RWPE2 (cell line): ENCODE results near the gene WDR64.

Experiments
- ATAC-seq: fragments of 200-7000 bp; cut with Tn5 transposase; 3 replicates; pipeline ENCODE4 v1.9.1; 2021; ENCODE audit warnings: low read depth
- DNase-seq: peaks from one replicate; pipeline ENCODE4 v3.0.0-alpha.2; 2020; ENCODE audit warnings: low spot score
- H3K27ac ChIP-seq: fragments of 450-650 bp; 2 replicates; pipeline ENCODE4 v1.5.1; 2017; ENCODE audit warnings: mild to moderate bottlenecking; ENCODE audit not compliant: poor library complexity, severe bottlenecking
- H3K27me3 ChIP-seq: fragments of 250-450 bp; sonication (Bioruptor Pico); 2 replicates; pipeline ENCODE4 v1.5.1; 2021; ENCODE audit warnings: mild to moderate bottlenecking, moderate library complexity; ENCODE audit not compliant: insufficient read depth, poor library complexity, severe bottlenecking
- H3K36me3 ChIP-seq: fragments of 250-450 bp; sonication (Bioruptor Pico); 2 replicates; pipeline ENCODE4 v1.5.1; 2020; ENCODE audit warnings: low read depth, mild to moderate bottlenecking, moderate library complexity
- H3K4me1 ChIP-seq: fragments of 250-450 bp; sonication (Bioruptor Pico); 2 replicates; pipeline ENCODE4 v1.5.1; 2021; ENCODE audit warnings: mild to moderate bottlenecking, moderate library complexity; ENCODE audit not compliant: insufficient read depth, poor library complexity, severe bottlenecking
- H3K4me3 ChIP-seq: fragments of 250-450 bp; sonication (Bioruptor Pico); 2 replicates; pipeline ENCODE4 v1.5.1; 2021; ENCODE audit warnings: mild to moderate bottlenecking, moderate library complexity; ENCODE audit not compliant: severe bottlenecking
- H3K9me3 ChIP-seq: fragments of 250-450 bp; sonication (Bioruptor Pico); 2 replicates; pipeline ENCODE4 v1.5.1; 2021; ENCODE audit warnings: mild to moderate bottlenecking, moderate library complexity; ENCODE audit not compliant: severe bottlenecking
- CTCF ChIP-seq: fragments of 450-650 bp; IDR thresholded peaks from one replicate; pipeline ENCODE4 v1.5.1; 2017; ENCODE audit warnings: mild to moderate bottlenecking, moderate library complexity; ENCODE audit not compliant: poor library complexity, severe bottlenecking

The WDR64 gene

DNA sequence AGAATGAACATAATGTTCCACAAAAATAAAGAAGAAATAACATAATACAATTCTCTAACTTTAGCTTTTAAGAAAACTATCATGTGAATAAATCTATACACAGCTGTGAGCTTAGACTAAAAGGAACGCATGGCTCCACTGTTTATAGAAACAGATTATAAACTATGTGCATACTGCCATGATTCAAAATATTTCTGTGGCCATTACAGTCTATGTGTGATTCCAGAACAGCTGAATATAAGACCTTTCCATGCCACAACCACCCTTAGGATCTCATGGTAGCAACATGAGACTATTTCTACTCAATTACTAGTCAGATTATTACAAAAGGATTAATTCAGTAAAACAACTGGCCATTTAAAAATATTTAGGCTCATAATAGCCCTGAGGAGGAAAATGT is 15.8 kb upstream of the WDR64 start:
- H3K27me3 ChIP-seq, result no peaks in the 10 kb centered on the region
- peaks cover 18% of the 10 kb centered on the region for H3K4me1 ChIP-seq
- no peak for TF ChIP-seq CTCF
- no peak overlapping the region for H3K4me3 ChIP-seq
- no peaks in the 10 kb centered on the region for H3K9me3 ChIP-seq
- peaks cover 29% of the 10 kb centered on the region for H3K36me3 ChIP-seq
- no peak overlapping the region for H3K27ac ChIP-seq
- DNase-seq (no peak), ATAC-seq (no peak)

- no peaks in the 10 kb centered on the region for H3K9me3 ChIP-seq
- DNase-seq, result no peak
- peak overlapping the region; percentile 61 for H3K27ac ChIP-seq
- ATAC-seq, result peak; percentile 18; the same call in 1 of the 3 replicates
- peaks cover 29% of the 10 kb centered on the region for H3K36me3 ChIP-seq
- no peaks in the 10 kb centered on the region for H3K27me3 ChIP-seq
- TF ChIP-seq CTCF, result no peak
- peaks cover 24% of the 10 kb centered on the region for H3K4me1 ChIP-seq
- no peak overlapping the region for H3K4me3 ChIP-seq
These were observed 15.0 kb upstream of the WDR64 start for GRCh38 chr1:241637046-241637590.

DNA sequence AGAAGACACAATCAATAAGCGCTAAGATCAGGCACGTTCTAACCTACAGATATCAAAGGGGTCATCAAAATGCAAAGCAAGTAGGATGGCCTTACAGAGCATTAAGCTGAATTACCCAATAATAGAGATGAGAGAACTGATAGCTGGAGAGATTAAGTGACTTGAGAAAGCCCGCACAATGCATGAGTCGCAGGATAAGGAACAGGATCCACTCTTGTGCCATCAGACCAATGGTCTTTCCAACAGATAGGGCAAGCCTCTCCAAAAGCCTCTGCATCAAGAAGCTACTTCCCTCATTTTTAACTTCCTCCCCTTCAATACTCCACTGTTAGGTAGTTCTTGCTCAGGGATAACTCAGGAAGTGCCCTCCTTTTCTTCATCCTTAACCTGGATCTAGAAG is 14.5 kb upstream of the WDR64 start:
- Histone ChIP-seq H3K27ac (peak overlapping the region; percentile 61), H3K4me3 (no peak overlapping the region), H3K9me3 (no peaks in the 10 kb centered on the region), H3K4me1 (peaks cover 24% of the 10 kb centered on the region), H3K27me3 (no peaks in the 10 kb centered on the region), H3K36me3 (peaks cover 29% of the 10 kb centered on the region)
- DNase-seq (no peak), ATAC-seq (no peak; the same call in 2 of the 3 replicates)
- TF ChIP-seq CTCF, result no peak

GRCh38 chr1:241638099-241638682 is 13.9 kb upstream of the WDR64 start:
- peaks cover 26% of the 10 kb centered on the region for H3K36me3 ChIP-seq
- ATAC-seq (no peak), DNase-seq (no peak)
- no peaks in the 10 kb centered on the region for H3K27me3 ChIP-seq
- H3K4me3 ChIP-seq, result peak overlapping the region; percentile 94
- peak overlapping the region; percentile 61 for H3K27ac ChIP-seq
- no peaks in the 10 kb centered on the region for H3K9me3 ChIP-seq
- peaks cover 24% of the 10 kb centered on the region for H3K4me1 ChIP-seq
- no peak for TF ChIP-seq CTCF

- no peak for TF ChIP-seq CTCF
- Histone ChIP-seq H3K27me3 (no peaks in the 10 kb centered on the region), H3K36me3 (peaks cover 22% of the 10 kb centered on the region), H3K4me1 (peaks cover 24% of the 10 kb centered on the region), H3K9me3 (no peaks in the 10 kb centered on the region), H3K4me3 (peak overlapping the region; percentile 94), H3K27ac (peak overlapping the region; percentile 61)
- ATAC-seq, result no peak
- no peak for DNase-seq
These were observed 13.0 kb upstream of the WDR64 start for GRCh38 chr1:241638909-241639622.
